Hepatocyte (in vitro differentiated cells): Measurements from ENCODE around the gene TMEM40. TPM values are rescaled to one million over a fixed set of nuclear protein-coding genes. Genes with fewer than 3 reads are reported as not detected.

Experiments used
- DNase-seq: peaks from one replicate; pipeline ENCODE4 v3.0.0-alpha.2; 2016; ENCODE audit warnings: low spot score
- H2AFZ ChIP-seq: fragments of 200-600 bp; sonication (generic); 2 replicates; pipeline ENCODE4 v1.6.0; 2016; ENCODE audit warnings: antibody characterized with exemption, mild to moderate bottlenecking
- H3K27ac ChIP-seq: fragments of 200-600 bp; sonication (generic); 2 replicates; pipeline ENCODE4 v1.5.1; 2016; ENCODE audit warnings: mild to moderate bottlenecking
- H3K27me3 ChIP-seq: fragments of 200-600 bp; sonication (generic); 2 replicates; pipeline ENCODE4 v1.6.1; 2016
- H3K36me3 ChIP-seq: fragments of 200-600 bp; sonication (generic); replicated peaks from 2 replicates; pipeline ENCODE4 v1.5.1; 2016; ENCODE audit warnings: low read depth; ENCODE audit not compliant: insufficient read depth
- H3K4me1 ChIP-seq: fragments of 200-600 bp; sonication (generic); 2 replicates; pipeline ENCODE4 v1.5.1; 2016; ENCODE audit warnings: mild to moderate bottlenecking, moderate library complexity; ENCODE audit not compliant: insufficient read depth
- H3K4me2 ChIP-seq: fragments of 200-600 bp; sonication (generic); 2 replicates; pipeline ENCODE4 v1.6.0; 2016
- H3K4me3 ChIP-seq: fragments of 200-600 bp; sonication (generic); 2 replicates; pipeline ENCODE4 v1.5.1; 2016; ENCODE audit warnings: mild to moderate bottlenecking
- H3K79me2 ChIP-seq: fragments of 200-600 bp; sonication (generic); 2 replicates; pipeline ENCODE4 v1.6.0; 2017; ENCODE audit warnings: mild to moderate bottlenecking
- H3K9me2 ChIP-seq: fragments of 200-600 bp; sonication (generic); replicated peaks from 2 replicates; pipeline ENCODE4 v1.6.0; 2017; ENCODE audit warnings: mild to moderate bottlenecking; ENCODE audit not compliant: insufficient read depth
- H3K9me3 ChIP-seq: fragments of 200-600 bp; sonication (generic); 2 replicates; pipeline ENCODE4 v1.5.1; 2016; ENCODE audit warnings: low read depth, mild to moderate bottlenecking
- H4K20me1 ChIP-seq: fragments of 200-600 bp; sonication (generic); 2 replicates; pipeline ENCODE4 v1.6.0; 2016; ENCODE audit warnings: mild to moderate bottlenecking; ENCODE audit not compliant: insufficient read depth, poor library complexity, severe bottlenecking
- CTCF ChIP-seq: fragments of 200-600 bp; sonication (generic); IDR thresholded peaks from 2 replicates; pipeline ENCODE4 v1.5.1; 2016; ENCODE audit warnings: antibody characterized with exemption, mild to moderate bottlenecking; ENCODE audit not compliant: poor library complexity
- EZH2 ChIP-seq: fragments of 200-600 bp; sonication (generic); IDR thresholded peaks from 2 replicates; pipeline ENCODE4 v1.6.1; 2016; ENCODE audit warnings: antibody characterized with exemption, mild to moderate bottlenecking, borderline replicate concordance
- EZH2phosphoT487 ChIP-seq: fragments of 200-600 bp; sonication (generic); IDR thresholded peaks from one replicate; pipeline ENCODE4 v1.6.1; 2018; ENCODE audit warnings: antibody characterized with exemption, mild to moderate bottlenecking, low read depth, moderate library complexity; ENCODE audit not compliant: unreplicated experiment, severe bottlenecking
- WGBS: methylation state at CpG from one replicate; pipeline ENCODE4 v1.1.6; 2016; ENCODE audit warnings: low lambda C conversion rate; ENCODE audit errors: missing lambda C conversion rate; 5-methylcytosine and 5-hydroxymethylcytosine counted together
- polyA plus RNA-seq: library from polyadenylated mRNA; unstranded; fragments of >200 nt; fragmentation: Nextera tagmentation; extraction: Ambion mirVana; gene quantifications from 2 replicates; pipeline ENCODE4 v1.2.1, GENCODE V29; 2016
- total RNA-seq: library from RNA; depleted of rRNA; stranded (reverse); fragments of >200 nt; gene quantifications from 2 replicates; pipeline ENCODE4 v1.2.3, GENCODE V29; 2014

TMEM40 gene
- total and polyA plus RNA-seq, 2 experiments from 2014 or later = 1.6 TPM; not detected in 1

GRCh38 chr3:12772462-12772861 is 13.4 kb upstream of the TMEM40 start:
- Histone ChIP-seq H4K20me1 (no peaks in the 10 kb centered on the region), H3K9me3 (no peaks in the 10 kb centered on the region), H3K4me3 (no peak overlapping the region), H3K27ac (no peak overlapping the region), H3K79me2 (no peaks in the 10 kb centered on the region), H3K4me2 (no peak overlapping the region), H3K4me1 (no peaks in the 10 kb centered on the region), H3K9me2 (no peaks in the 10 kb centered on the region), H3K27me3 (no peaks in the 10 kb centered on the region), H3K36me3 (no peaks in the 10 kb centered on the region), H2AFZ (no peak overlapping the region)
- TF ChIP-seq EZH2phosphoT487 (no peak), CTCF (no peak), EZH2 (no peak)
- 79% methylated on average over 5 of the region's 5 CpGs for WGBS
- DNase-seq = no peak

GRCh38 chr3:12771236-12771635 is 12.2 kb upstream of the TMEM40 start:
- no peaks in the 10 kb centered on the region for H3K27me3 ChIP-seq

GRCh38 chr3:12769761-12770160 is 10.7 kb upstream of the TMEM40 start:
- Histone ChIP-seq H3K9me2 (no peaks in the 10 kb centered on the region), H3K27me3 (no peaks in the 10 kb centered on the region), H3K9me3 (no peaks in the 10 kb centered on the region), H3K4me3 (no peak overlapping the region), H4K20me1 (no peaks in the 10 kb centered on the region), H3K4me2 (no peak overlapping the region), H3K4me1 (no peaks in the 10 kb centered on the region), H3K36me3 (no peaks in the 10 kb centered on the region), H2AFZ (no peak overlapping the region), H3K79me2 (no peaks in the 10 kb centered on the region), H3K27ac (no peak overlapping the region)
- no peak for DNase-seq
- TF ChIP-seq EZH2 (no peak), CTCF (no peak), EZH2phosphoT487 (no peak)
- WGBS = 89% methylated on average over 2 of the region's 2 CpGs

More at GRCh38 chr3:12771236-12771635, 12.2 kb upstream of the TMEM40 start:
- no peak for TF ChIP-seq EZH2
- TF ChIP-seq EZH2phosphoT487 = no peak
- TF ChIP-seq CTCF = no peak
- Histone ChIP-seq H2AFZ (no peak overlapping the region), H3K4me2 (no peak overlapping the region), H4K20me1 (no peaks in the 10 kb centered on the region), H3K4me1 (no peaks in the 10 kb centered on the region), H3K9me2 (no peaks in the 10 kb centered on the region), H3K79me2 (no peaks in the 10 kb centered on the region), H3K4me3 (no peak overlapping the region), H3K36me3 (no peaks in the 10 kb centered on the region), H3K27ac (no peak overlapping the region), H3K9me3 (no peaks in the 10 kb centered on the region)
- DNase-seq = no peak
- 95% methylated on average over 9 of the region's 9 CpGs for WGBS
